Left ventricle myocardium inferior (tissue), 1 donor: ENCODE results near the gene SYCP1. TPM values are rescaled to one million over a fixed set of nuclear protein-coding genes. Genes with fewer than 3 reads are reported as not detected.

ENCODE experiments used
- DNase-seq: peaks from one replicate; pipeline ENCODE4 v3.0.0-alpha.2; 2020
- H3K27ac ChIP-seq: fragments of 200-600 bp; replicated peaks from 2 replicates; pipeline ENCODE4 v1.8.0; 2021
- H3K27me3 ChIP-seq: fragments of 200-600 bp; 2 replicates; pipeline ENCODE4 v1.8.0; 2021; ENCODE audit warnings: low read depth
- H3K36me3 ChIP-seq: fragments of 200-600 bp; 2 replicates; pipeline ENCODE4 v1.8.0; 2021
- H3K4me1 ChIP-seq: fragments of 200-600 bp; 2 replicates; pipeline ENCODE4 v1.8.0; 2021
- H3K4me3 ChIP-seq: fragments of 200-600 bp; 2 replicates; pipeline ENCODE4 v1.8.0; 2021; ENCODE audit warnings: mild to moderate bottlenecking, moderate library complexity
- H3K9me3 ChIP-seq: fragments of 200-600 bp; replicated peaks from 2 replicates; pipeline ENCODE4 v1.8.0; 2021
- intact Hi-C: fragments of 100-400 bp; cut with micrococcal nuclease; formaldehyde crosslinking; loops from one replicate; pipeline ENCODE4 v1.11.0; 2022
- total RNA-seq: library from RNA; stranded (reverse); fragmentation: NEBNext Ultra II Directional; extraction: Animal tissue kit (Norgen Biotek cat#: 25700); gene quantifications from one replicate; pipeline ENCODE4 v1.2.1, GENCODE V29; 2021
- TF ChIP-seq, protein P1 (sequence below): fragments of 200-600 bp; IDR thresholded peaks from 2 replicates; pipeline ENCODE4 v1.8.0; 2021; ENCODE audit warnings: antibody characterized with exemption, mild to moderate bottlenecking, borderline replicate concordance
- donor health status: DM: no; HTN: yes; CAD: no; lungs with severe emphysema.

The SYCP1 gene
- total RNA-seq, 1 donor from 2014 or later: not detected

DNA sequence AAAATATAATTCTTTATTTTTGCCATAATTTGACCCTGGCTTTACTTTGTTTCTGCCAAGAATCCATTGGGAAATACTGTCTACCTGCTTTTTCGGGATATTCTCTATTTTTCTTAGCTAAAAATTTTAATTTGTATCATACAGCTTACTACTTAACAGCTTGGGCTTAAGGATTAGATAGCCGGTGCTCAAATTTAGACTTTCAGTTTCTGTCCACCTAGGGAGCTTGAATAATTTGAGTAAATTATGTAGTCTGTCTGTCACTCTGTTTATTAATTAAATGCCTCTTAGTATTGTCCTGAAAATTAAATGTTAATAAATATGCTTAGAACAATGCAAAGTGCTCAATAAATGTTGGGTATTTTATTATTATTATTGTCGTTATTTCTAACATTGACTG, 6.7 kb downstream of the SYCP1 start:
- Histone ChIP-seq H3K4me1 (no peaks in the 10 kb centered on the region), H3K4me3 (no peak overlapping the region), H3K36me3 (no peaks in the 10 kb centered on the region), H3K27me3 (peaks cover 33% of the 10 kb centered on the region), H3K9me3 (no peaks in the 10 kb centered on the region), H3K27ac (no peak overlapping the region)
- TF ChIP-seq, protein P1, sequence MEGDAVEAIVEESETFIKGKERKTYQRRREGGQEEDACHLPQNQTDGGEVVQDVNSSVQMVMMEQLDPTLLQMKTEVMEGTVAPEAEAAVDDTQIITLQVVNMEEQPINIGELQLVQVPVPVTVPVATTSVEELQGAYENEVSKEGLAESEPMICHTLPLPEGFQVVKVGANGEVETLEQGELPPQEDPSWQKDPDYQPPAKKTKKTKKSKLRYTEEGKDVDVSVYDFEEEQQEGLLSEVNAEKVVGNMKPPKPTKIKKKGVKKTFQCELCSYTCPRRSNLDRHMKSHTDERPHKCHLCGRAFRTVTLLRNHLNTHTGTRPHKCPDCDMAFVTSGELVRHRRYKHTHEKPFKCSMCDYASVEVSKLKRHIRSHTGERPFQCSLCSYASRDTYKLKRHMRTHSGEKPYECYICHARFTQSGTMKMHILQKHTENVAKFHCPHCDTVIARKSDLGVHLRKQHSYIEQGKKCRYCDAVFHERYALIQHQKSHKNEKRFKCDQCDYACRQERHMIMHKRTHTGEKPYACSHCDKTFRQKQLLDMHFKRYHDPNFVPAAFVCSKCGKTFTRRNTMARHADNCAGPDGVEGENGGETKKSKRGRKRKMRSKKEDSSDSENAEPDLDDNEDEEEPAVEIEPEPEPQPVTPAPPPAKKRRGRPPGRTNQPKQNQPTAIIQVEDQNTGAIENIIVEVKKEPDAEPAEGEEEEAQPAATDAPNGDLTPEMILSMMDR: no peak
- intact Hi-C loops: no loop called here
- no peak for DNase-seq

DNA sequence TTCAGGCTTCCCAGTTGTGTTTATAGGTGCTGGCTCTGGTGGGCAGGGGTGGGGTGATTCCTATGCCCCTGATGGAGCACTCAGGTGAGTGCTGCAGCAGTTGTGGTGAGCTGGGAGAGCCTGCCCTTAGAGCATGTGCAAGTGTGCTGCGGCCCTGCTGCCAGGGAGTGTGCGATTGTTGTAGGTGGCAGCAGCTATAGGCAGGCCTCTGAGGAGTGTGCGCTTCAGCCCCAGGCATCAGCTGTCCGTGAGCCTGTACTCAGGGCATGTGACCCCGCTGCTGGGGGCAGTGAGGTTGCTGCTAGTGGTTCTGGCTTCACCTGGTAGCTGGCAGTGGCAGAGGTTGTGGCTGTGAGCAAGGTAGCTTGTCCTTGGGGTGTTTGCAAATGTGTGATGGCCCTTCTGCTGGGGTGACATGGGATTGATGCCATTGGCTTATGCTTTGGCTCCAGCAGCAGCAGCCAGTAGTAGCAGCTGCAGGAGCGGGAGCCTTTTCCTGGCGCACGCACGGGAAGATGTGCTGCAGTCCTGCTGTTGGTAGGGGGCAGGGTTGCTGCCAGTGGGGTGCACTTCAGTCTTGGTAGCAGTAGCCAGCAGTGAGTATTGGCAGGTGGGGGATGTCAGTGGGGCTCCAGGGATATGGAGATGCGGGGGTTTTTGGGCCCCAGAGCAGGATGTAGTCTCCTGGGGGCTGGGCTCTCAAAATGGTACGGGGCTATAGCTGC, 37.7 kb downstream of the SYCP1 start:
- H3K4me1 ChIP-seq: no peaks in the 10 kb centered on the region
- DNase-seq: no peak
- H3K9me3 ChIP-seq: no peaks in the 10 kb centered on the region
- no peaks in the 10 kb centered on the region for H3K36me3 ChIP-seq
- H3K27ac ChIP-seq: no peak overlapping the region
- TF ChIP-seq, protein P1: no peak
- H3K27me3 ChIP-seq: peaks cover 47% of the 10 kb centered on the region
- H3K4me3 ChIP-seq: no peak overlapping the region
- intact Hi-C loops: no loop called here

DNA sequence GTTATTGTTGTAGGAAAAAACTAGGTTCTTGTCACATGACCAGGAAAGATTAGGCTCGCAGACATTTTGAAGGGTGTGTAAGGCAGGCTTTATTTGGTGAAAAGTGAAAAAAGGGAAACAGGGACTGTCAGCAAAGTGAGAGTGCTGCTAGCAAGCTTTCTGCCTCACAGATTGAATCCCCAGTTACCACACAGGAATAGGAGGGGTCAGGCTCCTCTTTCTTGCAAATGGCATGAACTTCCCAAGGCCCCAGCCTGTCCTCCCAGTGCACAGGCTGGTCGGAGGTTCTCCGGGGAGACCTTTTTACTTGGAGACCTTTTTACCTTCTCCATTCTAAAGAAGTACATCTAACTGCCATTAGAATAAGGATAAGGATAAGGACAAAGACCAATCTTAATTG, 42.1 kb downstream of the SYCP1 start:
- Histone ChIP-seq H3K4me1 (no peaks in the 10 kb centered on the region), H3K4me3 (no peak overlapping the region), H3K27me3 (peaks cover 64% of the 10 kb centered on the region), H3K36me3 (no peaks in the 10 kb centered on the region), H3K27ac (no peak overlapping the region), H3K9me3 (no peaks in the 10 kb centered on the region)
- DNase-seq: no peak
- intact Hi-C loops: no loop called here
- TF ChIP-seq, protein P1: no peak

DNA sequence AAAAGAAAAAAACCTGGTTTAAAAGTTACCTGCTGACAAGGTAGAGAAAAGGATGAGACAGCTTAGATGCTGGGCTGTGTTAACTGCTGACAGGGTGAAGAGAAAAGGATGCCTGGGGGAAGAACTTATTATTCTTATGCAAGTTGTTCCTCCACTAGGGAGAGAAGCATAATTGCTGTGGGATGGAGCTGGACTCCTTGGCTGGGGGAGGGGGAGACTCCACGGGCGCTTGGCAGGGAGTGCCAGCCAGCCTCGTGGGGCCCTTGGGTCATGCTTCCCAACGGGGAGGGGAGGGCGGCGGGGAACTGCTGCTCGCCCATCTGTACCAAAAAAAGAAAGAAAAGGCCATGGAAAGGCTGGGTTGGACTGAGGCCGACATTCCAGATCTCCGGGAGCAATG, 47.2 kb downstream of the SYCP1 start:
- Histone ChIP-seq H3K9me3 (peaks cover 21% of the 10 kb centered on the region), H3K27ac (no peak overlapping the region), H3K4me3 (no peak overlapping the region), H3K27me3 (peaks cover 22% of the 10 kb centered on the region), H3K4me1 (no peaks in the 10 kb centered on the region), H3K36me3 (no peaks in the 10 kb centered on the region)
- DNase-seq: no peak
- intact Hi-C loops: no loop called here
- TF ChIP-seq, protein P1: no peak

DNA sequence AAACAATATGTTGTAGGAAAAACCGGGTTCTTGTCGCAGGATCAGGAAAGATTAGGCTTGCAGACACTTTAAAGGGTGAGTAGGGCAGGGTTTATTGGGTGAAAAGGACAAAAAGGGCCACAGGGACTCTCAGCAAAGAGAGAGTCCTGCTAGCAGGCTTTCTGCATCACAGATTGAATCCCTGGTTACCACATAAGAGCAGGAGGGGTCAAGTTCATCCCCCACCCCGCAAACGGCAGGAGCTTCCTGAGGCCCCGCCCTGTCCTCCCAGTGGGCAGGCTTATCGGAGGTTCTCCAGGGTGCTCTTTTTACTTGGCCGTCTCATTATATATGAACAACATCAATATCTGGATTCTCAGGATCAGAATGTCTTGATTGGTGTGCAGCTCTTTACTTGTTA, 47.7 kb downstream of the SYCP1 start:
- no peak overlapping the region for H3K27ac ChIP-seq
- TF ChIP-seq, protein P1: no peak
- H3K4me3 ChIP-seq: no peak overlapping the region
- peaks cover 21% of the 10 kb centered on the region for H3K9me3 ChIP-seq
- intact Hi-C loops: no loop called here
- no peaks in the 10 kb centered on the region for H3K4me1 ChIP-seq
- no peak for DNase-seq
- no peaks in the 10 kb centered on the region for H3K36me3 ChIP-seq
- peaks cover 17% of the 10 kb centered on the region for H3K27me3 ChIP-seq
